Activated CD4-positive, CD25-positive, alpha-beta regulatory T cell (primary cell): Measurements from ENCODE around the gene SPEF2.

Source experiments
- DNase-seq, 4 experiments: peaks; one replicate each; lab custom pipeline; 2025; lab: John Stamatoyannopoulos, UW

SPEF2 gene

DNA sequence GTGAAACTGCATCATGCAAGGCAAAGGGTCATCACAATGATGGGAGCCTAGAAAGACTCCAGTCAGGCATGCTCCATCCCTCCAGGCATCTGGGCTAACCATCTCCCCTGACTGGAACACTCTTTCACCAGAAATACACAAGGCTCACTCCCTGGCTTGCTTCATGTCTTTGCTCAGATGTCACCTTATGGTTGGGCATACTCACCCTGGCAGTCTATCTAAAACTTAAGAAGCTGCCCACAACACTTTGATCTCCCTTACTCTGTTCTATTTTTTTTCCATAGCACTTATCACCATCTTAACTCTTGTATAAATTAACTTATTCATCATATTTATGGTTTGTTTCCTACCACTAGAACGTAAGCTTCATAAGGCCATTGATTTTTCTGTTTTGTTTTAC lies 90.0 kb downstream of the SPEF2 start:
- no peak for DNase-seq

DNA sequence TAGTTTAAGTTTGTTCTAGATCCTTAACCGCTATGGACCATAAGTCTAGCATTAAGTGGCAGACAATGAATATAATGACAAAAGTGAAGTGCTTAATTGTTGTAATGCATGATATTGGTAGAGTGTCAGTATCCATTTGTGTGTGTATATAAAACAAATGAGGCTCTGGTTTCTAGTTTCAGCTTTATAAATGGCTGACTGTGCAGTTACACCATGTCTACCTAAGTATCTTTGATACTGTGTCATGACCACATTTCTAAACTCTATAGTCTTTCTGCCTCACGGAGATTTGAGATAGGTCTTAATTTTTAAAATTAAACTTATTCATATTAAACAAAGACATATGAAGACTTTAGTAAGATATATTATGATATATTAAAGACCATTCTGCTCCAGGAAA lies 92.0 kb downstream of the SPEF2 start:
- no peak for DNase-seq

DNA sequence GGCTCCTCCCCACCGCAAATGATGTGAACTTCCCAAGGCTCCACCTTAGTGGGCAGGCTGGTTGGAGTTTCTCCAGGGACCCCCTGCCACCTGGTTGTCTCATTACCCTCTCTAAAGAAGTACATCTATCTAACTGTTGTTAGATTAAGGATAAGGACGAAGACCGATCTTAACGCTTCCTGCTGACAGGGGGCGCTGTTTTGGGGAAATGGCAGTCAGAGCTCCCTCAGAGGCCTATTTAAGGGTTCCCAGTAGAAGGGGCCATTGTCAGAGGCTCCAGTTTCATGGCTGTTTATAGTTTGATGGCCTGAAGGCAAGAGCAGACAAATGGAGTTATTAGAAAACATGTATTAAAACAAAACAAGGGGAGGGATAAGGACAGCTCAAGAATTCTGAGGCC lies 100.1 kb downstream of the SPEF2 start:
- DNase-seq: no peak

DNA sequence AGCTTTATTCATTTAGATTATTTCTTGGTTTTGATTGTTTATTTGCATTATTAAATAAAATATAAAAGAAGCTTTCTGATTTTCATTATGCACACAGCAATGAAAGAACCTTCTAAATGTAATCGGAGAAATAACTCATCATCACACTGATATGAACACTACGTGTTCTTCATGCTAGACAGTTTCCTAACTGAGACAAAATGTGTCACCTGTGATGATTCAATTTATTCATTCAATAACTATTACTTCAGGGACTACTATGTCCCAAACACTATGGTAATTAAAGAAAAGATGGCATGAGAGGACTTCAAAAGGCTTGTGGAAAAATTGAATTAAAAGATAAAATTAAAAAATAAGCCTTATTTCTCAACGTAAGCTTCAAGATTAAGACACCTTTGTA lies 118.1 kb downstream of the SPEF2 start:
- no peak for DNase-seq

DNA sequence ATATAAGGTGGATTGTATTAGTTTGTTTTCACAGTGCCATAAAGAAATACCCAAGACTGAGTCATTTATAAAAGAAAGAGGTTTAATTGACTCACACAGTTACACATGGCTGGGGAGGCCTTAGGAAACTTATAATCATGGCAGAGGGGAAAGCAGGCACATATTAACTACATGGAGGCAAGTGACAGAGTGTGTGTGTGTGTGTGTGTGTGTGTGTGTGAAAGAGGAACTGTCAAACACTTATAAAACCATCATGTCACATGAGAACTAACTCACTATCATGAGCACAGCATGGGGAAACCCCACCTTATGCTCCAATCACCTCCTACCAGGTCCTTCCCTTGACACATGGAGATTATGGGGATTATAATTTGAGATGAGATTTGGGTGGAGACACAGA lies 118.6 kb downstream of the SPEF2 start:
- DNase-seq: no peak

DNA sequence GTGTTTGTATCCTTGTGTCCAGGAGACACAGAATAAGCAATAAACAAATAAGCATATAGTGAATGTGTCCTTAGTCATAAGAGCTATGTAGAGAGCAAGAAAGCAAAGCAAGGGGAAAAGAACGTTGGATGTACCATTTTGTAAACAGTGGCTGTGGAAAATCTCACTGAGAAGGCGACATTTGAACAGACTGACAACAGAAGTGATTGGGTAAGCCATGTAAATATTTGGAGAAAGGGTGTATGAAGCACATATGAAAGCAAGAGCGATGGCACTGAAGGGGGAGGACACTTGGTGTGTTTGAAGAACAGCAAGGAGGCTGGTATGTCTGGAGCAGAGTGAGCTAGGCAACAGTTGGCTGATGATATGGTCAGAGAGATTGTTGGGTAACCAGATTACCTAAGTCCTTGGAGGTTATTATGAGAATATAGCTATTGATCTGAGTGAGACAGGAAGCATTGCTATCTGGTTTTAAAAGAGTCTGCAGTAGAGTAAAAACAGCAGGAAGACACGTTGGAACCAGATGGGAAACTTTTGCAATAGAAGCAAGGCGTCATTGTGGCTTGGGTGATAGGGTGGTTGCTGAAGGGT lies 123.6 kb downstream of the SPEF2 start:
- no peak for DNase-seq

DNA sequence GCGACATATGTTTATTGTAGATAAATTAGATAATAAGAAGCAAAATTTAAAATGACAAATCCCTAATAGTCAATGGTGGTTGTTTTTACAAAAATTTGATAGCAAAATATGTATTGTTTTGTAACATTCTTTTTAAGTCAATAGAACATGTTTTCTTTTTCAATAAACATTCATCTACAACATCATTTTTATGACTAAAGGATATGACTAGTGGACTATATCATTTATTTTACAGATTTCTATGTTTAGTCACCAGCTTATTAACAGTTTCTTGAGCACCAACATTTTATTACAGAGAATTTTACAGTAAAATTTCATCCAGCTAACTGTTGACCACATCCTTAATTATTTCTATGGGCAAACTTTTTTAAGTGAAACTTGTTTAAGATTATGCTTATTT lies 124.3 kb downstream of the SPEF2 start:
- no peak for DNase-seq

DNA sequence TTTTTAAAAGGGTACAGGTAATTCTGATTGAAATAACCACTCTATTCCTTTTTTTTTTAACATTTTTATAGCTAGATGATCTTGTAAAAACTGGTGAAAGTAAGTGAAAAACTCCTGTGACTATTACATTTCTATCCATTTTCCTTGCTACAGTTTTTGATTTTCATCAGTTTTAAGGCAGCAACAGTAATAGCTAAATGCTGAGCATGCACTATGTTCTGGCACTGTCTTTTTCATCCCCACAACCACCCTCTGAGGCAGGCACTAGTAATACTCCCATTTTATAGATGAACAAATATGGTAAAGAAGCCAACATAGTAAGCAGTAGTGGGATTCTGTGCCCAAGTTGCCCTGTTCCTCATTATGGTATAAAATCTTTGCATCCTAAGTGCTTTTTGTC lies 126.0 kb downstream of the SPEF2 start:
- no peak for DNase-seq

DNA sequence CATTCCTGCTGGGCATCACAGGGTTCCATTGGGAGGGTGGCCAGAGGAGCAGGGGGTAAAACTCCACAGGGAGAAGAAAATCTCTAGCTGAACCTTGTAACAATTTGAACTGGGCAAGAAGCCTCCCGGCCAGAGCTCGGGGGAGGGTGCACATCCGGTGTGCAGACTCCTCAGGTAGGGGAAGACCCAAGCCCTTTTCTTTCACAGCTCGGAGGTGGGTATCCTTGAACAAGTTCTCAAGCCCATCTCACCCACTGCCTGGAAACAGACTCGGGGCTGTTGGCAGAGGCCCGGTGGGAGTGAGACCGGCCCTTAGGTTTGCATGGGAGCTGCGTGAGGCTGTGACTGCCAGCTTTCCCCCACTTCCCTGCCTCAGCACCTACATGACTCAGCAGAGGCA lies 127.5 kb downstream of the SPEF2 start:
- no peak for DNase-seq

DNA sequence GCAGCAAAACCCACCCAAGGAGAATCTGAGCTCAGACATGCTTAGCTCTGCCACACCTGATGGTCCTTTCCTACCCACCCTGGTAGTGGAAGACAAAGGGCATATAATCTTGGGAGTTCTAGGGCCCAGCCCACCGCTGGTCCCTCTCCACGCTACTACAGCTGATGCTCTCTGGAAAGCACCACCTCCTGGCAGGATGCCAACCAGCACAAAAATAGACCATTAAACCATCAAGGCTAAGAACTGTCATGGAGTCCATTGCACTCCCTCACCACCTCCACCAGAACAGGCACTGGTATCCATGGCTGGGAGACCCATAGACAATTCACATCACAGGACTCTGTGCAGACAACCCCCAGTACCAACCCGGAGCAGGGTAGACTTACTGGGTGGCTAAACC lies 128.0 kb downstream of the SPEF2 start:
- no peak for DNase-seq

DNA sequence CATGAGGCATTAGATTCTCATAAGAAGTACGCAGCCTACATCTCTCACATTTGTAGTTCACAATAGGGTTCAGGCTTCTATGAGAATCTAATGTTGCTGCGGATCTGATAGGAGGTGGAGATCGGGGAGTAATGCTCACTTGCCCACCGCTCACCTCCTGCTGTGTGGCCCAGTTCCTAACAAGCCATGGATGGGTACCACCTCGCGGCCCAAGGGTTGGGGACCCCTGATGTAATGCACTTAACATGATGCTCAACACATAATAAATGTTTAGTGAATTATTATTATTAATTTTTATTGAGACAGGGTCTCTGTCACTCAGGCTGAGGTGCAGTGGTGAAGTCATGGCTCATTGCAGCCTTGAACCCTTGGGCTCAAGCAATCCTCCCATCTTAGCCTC lies 134.3 kb downstream of the SPEF2 start:
- DNase-seq: no peak

DNA sequence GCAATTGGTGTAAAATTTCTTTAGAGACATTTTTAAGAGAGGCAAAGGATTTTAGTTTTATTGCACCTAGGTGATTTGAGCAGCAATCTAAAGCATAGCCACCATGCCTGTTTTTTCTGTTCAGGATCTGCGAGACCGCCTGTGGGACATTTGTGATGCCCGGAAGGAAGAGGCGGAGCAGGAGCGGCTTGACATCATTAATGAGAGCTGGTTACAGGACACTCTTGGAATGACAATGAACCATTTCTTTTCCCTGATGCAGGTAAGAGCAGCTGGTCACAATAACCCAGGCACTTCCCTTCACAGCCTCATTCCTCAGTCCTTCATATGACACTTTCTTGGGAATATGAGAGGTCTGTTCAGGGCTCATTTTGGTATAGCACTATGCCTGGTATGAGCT lies 135.8 kb downstream of the SPEF2 start:
- no peak for DNase-seq

DNA sequence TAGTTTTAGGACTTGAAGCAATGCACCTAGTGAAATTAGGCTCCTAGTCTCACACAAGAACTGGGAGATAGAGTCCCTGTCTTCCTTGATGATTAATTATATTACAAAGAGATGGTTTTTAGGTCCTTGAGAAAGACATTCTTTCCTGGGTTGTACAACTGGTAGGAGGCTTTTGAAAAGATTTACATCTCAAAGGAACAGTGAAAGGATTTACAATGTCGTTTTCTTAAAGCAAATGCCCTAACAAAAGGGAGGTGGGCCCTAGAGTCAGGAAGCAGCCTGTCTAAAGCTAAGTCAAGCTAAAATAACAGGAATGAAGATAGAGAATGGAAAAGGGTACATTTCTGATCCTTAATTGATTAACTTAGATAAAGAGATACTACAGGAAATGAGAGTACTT lies 136.8 kb downstream of the SPEF2 start:
- DNase-seq: no peak

DNA sequence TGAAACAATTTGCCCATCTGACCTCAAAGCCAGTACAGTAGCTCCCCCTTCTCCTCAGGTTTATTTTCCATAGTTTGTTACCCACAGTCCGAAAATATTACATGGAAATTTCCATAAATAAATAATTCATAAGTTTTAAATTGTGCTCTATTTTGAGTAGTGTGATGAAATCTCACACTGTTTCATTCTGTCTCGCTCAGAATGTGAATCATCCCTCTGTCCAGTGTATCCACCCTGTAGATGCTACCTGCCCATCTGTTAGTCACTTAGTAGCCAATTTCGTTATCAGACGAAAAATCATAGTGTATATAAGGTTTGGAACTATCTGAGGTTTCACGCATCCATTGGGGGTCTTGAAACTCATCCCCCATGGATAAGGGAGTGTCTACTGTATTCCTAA lies 138.3 kb downstream of the SPEF2 start:
- DNase-seq: no peak

DNA sequence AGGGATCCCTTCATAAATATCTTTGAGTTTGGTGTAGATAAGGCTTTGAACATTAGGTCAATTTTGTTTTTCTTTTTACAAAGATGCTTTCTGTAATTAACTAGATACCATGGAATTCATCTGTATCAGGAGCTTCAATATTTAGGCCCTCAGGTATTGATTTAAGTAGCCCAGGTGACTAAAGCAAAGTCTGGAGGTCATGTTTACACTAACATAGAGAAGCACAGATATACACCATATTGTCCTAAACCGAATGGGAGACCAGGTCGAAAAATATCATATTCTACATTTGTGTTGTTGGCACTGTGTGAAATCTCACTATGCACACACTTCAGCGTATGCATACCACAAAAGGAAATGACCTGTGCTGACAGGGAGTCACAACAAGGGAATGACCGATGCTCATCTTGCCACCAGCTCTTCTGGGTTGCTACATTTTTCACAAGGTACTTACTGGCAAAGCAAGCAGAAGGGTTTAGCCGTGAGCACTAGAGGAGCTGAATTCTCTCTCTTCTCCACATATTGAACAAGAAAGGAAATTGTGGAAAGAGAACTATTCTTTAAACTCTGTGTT lies 140.6 kb downstream of the SPEF2 start:
- no peak for DNase-seq

DNA sequence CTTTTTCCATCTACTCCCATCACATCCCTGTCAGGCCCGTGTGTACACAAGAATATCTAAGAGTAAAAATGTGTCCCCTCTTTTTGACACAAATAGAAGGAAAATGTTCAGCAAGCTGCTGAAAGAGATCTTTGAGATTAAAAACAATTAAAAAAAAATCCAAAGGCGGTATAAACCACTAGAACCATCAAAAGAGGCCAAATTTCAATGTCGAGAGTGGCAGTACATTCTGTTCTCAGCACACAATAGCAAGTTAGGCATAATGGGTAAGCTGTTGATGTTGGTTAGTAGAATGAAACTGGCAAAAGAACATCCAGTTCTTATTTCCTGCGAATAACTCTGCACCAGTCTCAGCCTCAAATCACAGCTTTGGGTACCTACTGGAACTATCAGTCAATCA lies 143.9 kb downstream of the SPEF2 start:
- no peak for DNase-seq

DNA sequence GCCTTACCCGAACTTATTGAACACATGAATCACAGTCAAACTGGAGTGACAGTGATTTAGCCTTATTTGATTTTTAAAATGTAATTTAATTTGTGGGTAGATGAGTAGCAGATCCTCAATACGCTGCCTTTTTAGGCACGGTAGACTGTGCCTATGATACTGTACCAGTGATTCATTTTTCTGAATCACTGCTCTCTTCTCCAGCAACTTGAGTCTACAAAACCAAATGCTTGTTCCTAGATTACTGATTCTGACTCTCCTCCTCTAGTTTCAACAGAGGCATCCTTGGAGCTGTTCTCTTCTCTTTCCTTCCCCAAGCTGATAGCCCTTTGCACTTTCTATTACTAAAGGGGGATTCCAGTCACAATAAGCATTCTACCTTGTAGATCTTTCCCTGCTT lies 144.7 kb downstream of the SPEF2 start:
- no peak for DNase-seq

DNA sequence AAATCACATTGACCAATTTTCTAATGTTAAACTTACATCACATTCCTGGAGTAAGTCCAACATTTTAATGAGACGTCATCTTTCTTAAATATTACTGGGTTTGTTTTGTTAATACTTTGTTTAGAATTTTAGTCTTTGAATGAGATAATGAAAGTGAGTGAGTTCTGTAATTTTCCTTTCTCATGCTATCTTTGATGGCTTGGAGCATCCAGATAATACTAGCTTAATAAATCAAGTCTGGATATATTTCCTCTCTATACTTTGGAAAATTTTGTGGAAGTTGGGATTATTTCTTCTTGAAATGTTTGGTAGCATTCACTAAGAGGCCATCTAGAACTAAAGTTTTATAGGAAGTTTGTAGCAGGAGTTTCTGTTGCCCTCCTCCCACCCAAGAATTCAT lies 148.3 kb downstream of the SPEF2 start:
- DNase-seq: no peak

DNA sequence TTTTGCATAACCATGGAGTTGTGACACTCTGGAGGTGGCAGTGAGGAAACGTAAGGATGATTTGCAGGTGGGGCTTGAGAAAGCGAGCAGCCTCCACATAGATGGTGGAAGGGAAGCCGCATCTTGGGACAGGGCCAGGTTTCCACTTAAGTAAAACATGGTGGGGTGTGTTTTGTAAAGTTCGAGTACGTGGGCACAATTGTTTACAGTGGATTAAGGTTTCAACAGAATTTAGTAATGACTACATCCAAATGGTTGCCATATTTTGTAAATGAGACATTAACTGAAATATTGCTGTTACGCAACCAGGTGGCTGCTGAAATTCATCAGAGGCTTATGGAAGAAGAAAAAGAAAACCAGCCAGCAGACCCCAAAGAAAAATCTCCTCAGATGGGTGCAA lies 153.6 kb downstream of the SPEF2 start:
- DNase-seq: no peak

DNA sequence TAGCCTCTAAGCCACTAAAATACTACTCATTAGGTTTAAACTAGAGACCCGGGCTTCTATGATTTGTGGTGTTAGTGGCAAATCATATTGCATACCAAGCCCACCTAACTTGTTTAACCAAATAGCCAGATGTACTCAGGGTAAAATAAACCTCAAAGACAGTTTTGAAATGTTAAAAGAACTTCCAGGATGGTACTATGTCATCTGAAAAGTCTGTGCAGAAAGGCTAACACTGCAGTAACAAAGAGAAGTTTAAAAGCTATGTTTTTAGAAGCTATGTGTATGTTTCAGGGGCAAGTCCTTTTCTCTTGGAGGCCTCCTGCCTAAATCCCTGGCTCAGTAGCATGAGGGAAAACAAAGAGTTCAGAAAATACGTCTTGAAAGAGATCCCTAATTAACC lies 154.2 kb downstream of the SPEF2 start:
- no peak for DNase-seq

DNA sequence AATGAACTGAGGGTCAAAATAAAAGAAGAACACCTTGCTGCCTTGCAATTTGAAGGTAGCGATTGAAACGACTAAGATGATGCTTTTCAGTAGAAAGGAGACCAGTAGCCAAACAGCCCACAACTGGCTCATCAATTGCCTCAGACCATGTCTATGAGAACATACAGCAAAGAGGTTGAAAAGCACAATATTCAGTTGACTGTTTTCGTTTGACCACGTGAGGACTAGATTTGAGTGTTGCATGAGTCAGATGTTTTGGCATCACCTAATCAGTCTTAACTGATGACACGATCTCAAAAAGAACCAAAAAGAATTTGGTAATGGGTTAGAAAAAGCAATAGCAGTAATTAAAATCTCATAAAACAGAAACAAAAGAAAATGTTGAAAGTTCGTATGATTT lies 156.3 kb downstream of the SPEF2 start:
- DNase-seq: no peak

DNA sequence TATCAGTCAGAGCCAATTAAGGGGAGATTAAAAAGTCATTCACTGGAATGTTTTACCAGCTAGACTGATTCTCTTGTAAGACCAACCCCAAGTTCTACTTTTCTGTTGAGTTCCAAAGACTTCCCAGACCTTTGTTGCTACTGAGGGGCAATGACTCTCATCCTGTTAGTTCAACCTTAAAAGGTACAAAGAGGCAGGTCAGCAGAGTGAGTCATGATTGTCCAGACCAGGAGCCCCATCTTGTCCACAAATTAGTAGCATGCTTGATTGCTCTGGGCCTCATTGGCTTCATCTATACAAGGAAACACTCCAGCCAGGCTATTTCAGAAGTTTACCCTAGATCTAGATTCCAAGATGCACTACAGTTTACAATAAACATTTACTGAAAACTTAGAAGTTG lies 159.1 kb downstream of the SPEF2 start:
- DNase-seq: no peak

DNA sequence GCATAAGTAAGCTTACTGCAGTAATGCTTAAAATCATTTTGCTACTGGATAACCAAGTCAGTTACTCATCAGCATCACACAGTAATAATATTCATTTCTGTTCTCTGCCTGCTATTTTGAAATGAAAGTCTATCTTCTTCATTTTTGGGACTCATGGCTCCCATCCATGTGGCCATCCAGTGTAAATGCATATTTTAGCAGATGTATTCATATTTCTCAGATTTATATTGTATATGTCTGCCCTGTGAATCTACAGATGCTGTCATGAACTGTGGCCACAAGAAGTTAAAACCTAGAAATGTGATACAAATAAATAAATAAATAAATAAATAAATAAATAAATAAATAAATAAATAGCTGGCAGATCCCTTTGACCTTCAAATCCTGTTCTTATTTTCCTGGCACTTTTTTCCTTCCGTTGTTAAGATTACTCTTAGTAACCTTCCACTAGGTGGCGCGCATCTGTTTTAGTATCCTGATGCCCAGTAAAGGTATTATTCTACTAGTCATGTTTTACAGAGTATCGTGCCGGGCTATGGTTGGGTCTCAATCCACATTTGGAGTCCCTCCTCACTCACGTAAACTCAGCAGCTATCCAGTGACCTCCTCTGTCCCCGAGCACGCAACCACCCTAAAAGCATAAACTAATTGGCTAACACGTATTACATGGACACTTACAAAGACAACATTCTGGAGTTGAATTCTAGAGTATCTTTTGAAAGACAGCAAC lies 159.9 kb downstream of the SPEF2 start:
- DNase-seq: peak; percentile 7 to 60 (median 52)

DNA sequence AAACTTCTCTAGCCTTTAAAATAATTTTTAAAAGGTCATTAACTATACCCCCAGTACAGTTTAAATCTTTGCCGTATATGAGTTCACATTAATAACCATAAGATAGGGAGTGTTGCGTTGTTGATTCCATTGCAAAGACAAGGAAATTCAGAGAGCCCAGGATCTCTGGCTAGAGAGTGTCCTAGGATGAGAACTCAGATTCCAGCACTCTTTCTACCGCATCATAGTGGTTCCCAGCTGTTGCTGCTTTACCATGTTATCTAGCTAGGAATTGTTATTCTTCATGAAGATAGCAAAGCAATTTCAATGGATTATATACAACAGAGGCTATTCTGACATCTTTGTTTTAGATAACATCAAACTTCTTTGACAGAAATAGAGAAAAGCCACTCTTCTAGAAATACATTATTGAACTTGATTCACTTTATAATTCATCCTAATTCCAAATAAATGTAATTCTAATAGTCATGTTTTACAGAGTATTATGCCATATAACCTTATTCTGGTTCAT lies 160.7 kb downstream of the SPEF2 start:
- no peak for DNase-seq
